Activated B cell treated with CpG ODN at 0.5 μM for 24 hours (primary cell): ENCODE data around the gene YAP1. TPM values are rescaled to one million over a fixed set of nuclear protein-coding genes. Genes with fewer than 3 reads are reported as not detected.

ENCODE experiments used
- ATAC-seq: fragments of 200-7000 bp; cut with Tn5 transposase; one replicate; pipeline ENCODE4 v1.10.0; 2021; ENCODE audit warnings: low read depth, mild to moderate bottlenecking, moderate library complexity
- CTCF ChIA-PET: fragments of 350-600 bp; sonication (Branson Sonifier 250); formaldehyde crosslinking; loops from one replicate; lab custom pipeline; 2021; ENCODE audit warnings: antibody characterized with exemption; lab: Charles Lee
- POLR2A ChIA-PET: fragments of 350-600 bp; sonication (Branson Sonifier 250); formaldehyde crosslinking; loops from one replicate; lab custom pipeline; 2021; ENCODE audit warnings: antibody characterized with exemption; lab: Charles Lee
- DNase-seq: peaks from one replicate; pipeline ENCODE4 v3.0.0; 2022
- H3K27ac Mint-ChIP-seq: one replicate; pipeline ENCODE4 v1.8.0; 2020; ENCODE audit warnings: mixed read lengths
- H3K27me3 Mint-ChIP-seq: one replicate; pipeline ENCODE4 v1.8.0; 2021; ENCODE audit warnings: mixed read lengths
- H3K36me3 Mint-ChIP-seq: one replicate; pipeline ENCODE4 v1.8.0; 2021; ENCODE audit warnings: low read depth, mixed read lengths
- H3K4me1 Mint-ChIP-seq: one replicate; pipeline ENCODE4 v1.8.0; 2021; ENCODE audit warnings: mixed read lengths
- H3K4me3 Mint-ChIP-seq: one replicate; pipeline ENCODE4 v1.8.0; 2020; ENCODE audit warnings: mild to moderate bottlenecking, mixed read lengths
- H3K9me3 Mint-ChIP-seq: one replicate; pipeline ENCODE4 v1.8.0; 2020; ENCODE audit warnings: mixed read lengths
- intact Hi-C: fragments of 100-400 bp; cut with micrococcal nuclease; formaldehyde crosslinking; loops from one replicate; pipeline ENCODE4 v1.15.1; 2024
- total RNA-seq: library from RNA; stranded (reverse); gene quantifications from 2 replicates; pipeline ENCODE4 v1.2.3, GENCODE V29; 2022
- TF ChIP-seq, protein P1 (sequence below): fragments of 200-600 bp; IDR thresholded peaks from one replicate; pipeline ENCODE4 v1.8.0; 2022; ENCODE audit warnings: antibody characterized with exemption, mild to moderate bottlenecking

YAP1 gene
- total RNA-seq, 1 donor from 2014 or later: not detected

GRCh38 chr11:102243399-102243884, 133.2 kb downstream of the YAP1 start:
- H3K9me3 Mint-ChIP-seq: no peaks in the 10 kb centered on the region
- DNase-seq: no peak
- intact Hi-C loops: no loop called here
- no peak for ATAC-seq
- H3K36me3 Mint-ChIP-seq: no peaks in the 10 kb centered on the region
- H3K27me3 Mint-ChIP-seq: peaks cover 9% of the 10 kb centered on the region
- H3K4me3 Mint-ChIP-seq: no peak overlapping the region
- no peak overlapping the region for H3K27ac Mint-ChIP-seq
- ChIA-PET POLR2A (no interaction called here), CTCF (no interaction called here)
- H3K4me1 Mint-ChIP-seq: no peaks in the 10 kb centered on the region
- TF ChIP-seq, protein P1, sequence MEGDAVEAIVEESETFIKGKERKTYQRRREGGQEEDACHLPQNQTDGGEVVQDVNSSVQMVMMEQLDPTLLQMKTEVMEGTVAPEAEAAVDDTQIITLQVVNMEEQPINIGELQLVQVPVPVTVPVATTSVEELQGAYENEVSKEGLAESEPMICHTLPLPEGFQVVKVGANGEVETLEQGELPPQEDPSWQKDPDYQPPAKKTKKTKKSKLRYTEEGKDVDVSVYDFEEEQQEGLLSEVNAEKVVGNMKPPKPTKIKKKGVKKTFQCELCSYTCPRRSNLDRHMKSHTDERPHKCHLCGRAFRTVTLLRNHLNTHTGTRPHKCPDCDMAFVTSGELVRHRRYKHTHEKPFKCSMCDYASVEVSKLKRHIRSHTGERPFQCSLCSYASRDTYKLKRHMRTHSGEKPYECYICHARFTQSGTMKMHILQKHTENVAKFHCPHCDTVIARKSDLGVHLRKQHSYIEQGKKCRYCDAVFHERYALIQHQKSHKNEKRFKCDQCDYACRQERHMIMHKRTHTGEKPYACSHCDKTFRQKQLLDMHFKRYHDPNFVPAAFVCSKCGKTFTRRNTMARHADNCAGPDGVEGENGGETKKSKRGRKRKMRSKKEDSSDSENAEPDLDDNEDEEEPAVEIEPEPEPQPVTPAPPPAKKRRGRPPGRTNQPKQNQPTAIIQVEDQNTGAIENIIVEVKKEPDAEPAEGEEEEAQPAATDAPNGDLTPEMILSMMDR: no peak

DNA sequence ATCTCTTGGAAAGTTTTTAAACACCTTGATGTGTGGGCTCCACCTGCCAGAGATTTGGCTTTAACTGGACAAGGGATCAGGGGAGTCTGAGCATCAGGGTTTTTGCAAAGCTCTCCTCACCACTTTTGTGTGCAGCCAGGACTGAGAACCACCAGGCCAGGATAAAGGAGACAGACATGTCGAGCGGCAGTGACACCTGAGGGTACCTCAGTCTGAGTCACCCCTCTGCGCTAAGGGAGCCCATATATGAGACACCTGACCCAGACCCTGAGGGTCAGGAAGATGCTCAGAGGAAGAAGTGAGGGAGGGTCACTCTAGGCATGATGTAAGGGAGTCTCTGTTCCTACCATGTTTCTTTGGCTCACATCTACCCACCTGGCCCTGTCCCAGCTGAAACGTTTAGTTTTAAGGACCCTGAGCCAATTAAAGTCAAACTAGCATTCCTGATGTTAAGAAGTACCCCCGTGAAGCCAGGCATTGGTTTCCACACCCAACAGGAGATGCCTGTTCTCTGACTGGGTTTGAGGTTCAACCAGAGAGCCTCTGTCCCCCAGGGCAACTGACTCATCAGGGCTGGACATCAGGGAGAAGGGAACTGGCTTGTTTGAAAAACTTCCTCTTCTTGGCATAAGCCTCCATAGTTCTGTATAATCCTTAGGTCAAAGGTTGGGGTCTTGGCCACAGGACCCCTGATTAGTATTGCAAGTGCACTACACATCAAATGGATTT, 134.6 kb downstream of the YAP1 start:
- intact Hi-C loops: no loop called here
- DNase-seq: no peak
- no peak for ATAC-seq
- TF ChIP-seq, protein P1: no peak
- H3K4me3 Mint-ChIP-seq: no peak overlapping the region
- H3K4me1 Mint-ChIP-seq: no peaks in the 10 kb centered on the region
- no peaks in the 10 kb centered on the region for H3K9me3 Mint-ChIP-seq
- ChIA-PET CTCF (no interaction called here), POLR2A (no interaction called here)
- peaks cover 5% of the 10 kb centered on the region for H3K27me3 Mint-ChIP-seq
- H3K36me3 Mint-ChIP-seq: no peaks in the 10 kb centered on the region
- no peak overlapping the region for H3K27ac Mint-ChIP-seq

- Mint-ChIP-seq H3K9me3 (no peaks in the 10 kb centered on the region), H3K27ac (no peak overlapping the region), H3K4me3 (no peak overlapping the region), H3K27me3 (no peaks in the 10 kb centered on the region), H3K36me3 (no peaks in the 10 kb centered on the region), H3K4me1 (no peaks in the 10 kb centered on the region)
- DNase-seq (no peak), ATAC-seq (no peak)
- intact Hi-C loops: no loop called here
- TF ChIP-seq, protein P1: no peak
- POLR2A ChIA-PET: no interaction called here
- CTCF ChIA-PET: interaction anchor here (1.1 kb wide), 1 partner anchor 9 kb away, joined by 3 read pairs; no protein-coding TSS in a partner anchor
Observed at GRCh38 chr11:102251423-102251822, 141.2 kb downstream of the YAP1 start.

DNA sequence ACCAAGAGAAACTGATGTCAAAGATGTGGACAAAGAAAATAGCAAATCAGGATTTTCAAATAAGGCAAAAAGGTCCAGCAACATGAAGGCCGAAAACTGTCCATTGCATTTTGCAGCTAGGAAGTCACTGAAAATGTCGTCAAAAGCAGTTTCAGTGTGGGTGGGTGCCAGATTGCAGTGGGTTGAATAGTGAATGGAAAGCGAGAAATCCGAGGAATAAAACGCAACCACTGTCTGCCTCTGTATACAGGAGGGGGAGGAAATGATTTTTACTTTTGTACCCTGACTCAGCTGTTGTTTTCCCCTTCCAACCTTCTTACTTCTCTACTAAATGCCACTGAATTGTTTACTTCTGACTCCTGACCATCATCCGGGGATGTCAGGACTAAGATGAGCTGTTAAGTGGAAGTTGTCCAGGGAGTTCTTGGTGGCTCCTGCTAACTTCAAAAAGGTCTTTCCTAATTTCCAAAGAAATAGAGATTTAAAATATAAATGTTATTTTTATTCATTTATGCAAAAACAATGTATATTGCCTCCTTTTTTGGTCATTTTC, 142.2 kb downstream of the YAP1 start:
- ATAC-seq (no peak), DNase-seq (no peak)
- no peaks in the 10 kb centered on the region for H3K36me3 Mint-ChIP-seq
- intact Hi-C loops: no loop called here
- CTCF ChIA-PET: interaction anchor here (1.1 kb wide), 1 partner anchor 8 kb away, joined by 3 read pairs; no protein-coding TSS in a partner anchor
- no peak overlapping the region for H3K27ac Mint-ChIP-seq
- H3K4me3 Mint-ChIP-seq: no peak overlapping the region
- H3K27me3 Mint-ChIP-seq: no peaks in the 10 kb centered on the region
- POLR2A ChIA-PET: no interaction called here
- H3K4me1 Mint-ChIP-seq: no peaks in the 10 kb centered on the region
- no peaks in the 10 kb centered on the region for H3K9me3 Mint-ChIP-seq
- TF ChIP-seq, protein P1: no peak

GRCh38 chr11:102253020-102253715, 142.9 kb downstream of the YAP1 start:
- DNase-seq (no peak), ATAC-seq (no peak)
- no peak overlapping the region for H3K4me3 Mint-ChIP-seq
- ChIA-PET POLR2A (no interaction called here), CTCF (interaction anchor here (0.6 kb wide), 1 partner anchor 247 kb away, joined by 3 read pairs; no protein-coding TSS in a partner anchor)
- no peaks in the 10 kb centered on the region for H3K9me3 Mint-ChIP-seq
- intact Hi-C loops: no loop called here
- H3K4me1 Mint-ChIP-seq: no peaks in the 10 kb centered on the region
- H3K36me3 Mint-ChIP-seq: no peaks in the 10 kb centered on the region
- H3K27ac Mint-ChIP-seq: no peak overlapping the region
- H3K27me3 Mint-ChIP-seq: no peaks in the 10 kb centered on the region
- TF ChIP-seq, protein P1: no peak
